Pancreas (tissue), 10 donors: Measurements from ENCODE around the gene RPL36A. TPM values are rescaled to one million over a fixed set of nuclear protein-coding genes. Genes with fewer than 3 reads are reported as not detected.

Experiments
- ATAC-seq, 4 donors: fragments of 200-7000 bp; cut with Tn5 transposase; one replicate each; pipeline versions ENCODE4 v1.8.0 to v1.9.1; 2020; ENCODE audit warnings: mild to moderate bottlenecking in 4 of 4, moderate library complexity in 4 of 4
- DNase-seq, 6 donors: peaks; one replicate each; pipeline ENCODE4 v3.0.0-alpha.2; 2020
- FAIRE-seq: peaks from 2 replicates; lab custom pipeline; 2012; peaks lifted over from hg19 to GRCh38; lab: Jason Lieb, UNC
- H3K27ac ChIP-seq, 4 donors: fragments of 200-600 bp; sonication (generic); 1 replicate in 3 of 4; 2 replicates in 1 of 4; pipeline versions ENCODE4 v1.5.0 to v1.8.0; 2020
- H3K27me3 ChIP-seq, 4 donors: fragments of 200-600 bp; one replicate each; pipeline ENCODE4 v1.8.0; 2021
- H3K36me3 ChIP-seq, 3 donors: fragments of 200-600 bp; sonication (generic) in 1 of 3; one replicate each; pipeline versions ENCODE4 v1.5.0 to v1.8.0; 2020 to 2021
- H3K4me1 ChIP-seq, 3 donors: fragments of 200-600 bp; one replicate each; pipeline ENCODE4 v1.8.0; 2021
- H3K4me3 ChIP-seq, 4 donors: fragments of 200-600 bp; sonication (generic) in 2 of 4; one replicate each; pipeline versions ENCODE4 v1.5.0 to v1.8.0; 2020 to 2021
- H3K9me3 ChIP-seq, 4 donors: fragments of 200-600 bp; one replicate each; pipeline ENCODE4 v1.8.0; 2021
- CTCF ChIP-seq, 4 donors: fragments of 200-600 bp; sonication (generic) in 3 of 4; IDR thresholded peaks; one replicate each; pipeline versions ENCODE4 v1.5.0 to v1.8.0; 2021; ENCODE audit warnings: antibody characterized with exemption in 4 of 4
- WGBS, 2 donors: extraction: QIAGEN DNeasy Blood & Tissue Kit; methylation state at CpG; one replicate each; pipeline ENCODE4 v1.1.7; 2013; 5-methylcytosine and 5-hydroxymethylcytosine counted together
- intact Hi-C, 3 donors: fragments of 100-400 bp; cut with DNase I; formaldehyde crosslinking; loops; one replicate each; pipeline versions ENCODE4 v1.11.1 to v1.14.2; 2022
- polyA plus RNA-seq, 2 donors: library from polyadenylated mRNA; stranded (reverse); fragments of 200-250 nt; gene quantifications; one replicate each; pipeline ENCODE4 v1.2.3, GENCODE V29; 2013
- total RNA-seq, 6 donors: library from RNA; stranded (reverse); fragmentation: NEBNext Ultra II Directional in 4 of 6; extraction: Animal tissue kit (Norgen Biotek cat#: 25700) in 4 of 6; gene quantifications; one replicate each; pipeline versions ENCODE4 v1.2.1 to v1.2.4, GENCODE V29; 2021 to 2023
- donor health status: healthy with polysubstance abuse.
- donor health status: DM: no; HTN: no; CAD: no; lungs with moderate emphysema.
- donor health status: DM: no; HTN: no; CAD: no.
- donor health status: control.
- donor health status: control.
- donor health status: Bipolar disorder and iron deficiency.
- donor health status: DM: yes; HTN: yes; CAD: no.
- donor health status: DM: no; HTN: no; CAD: no.
- donor health status: DM: no; HTN: no; CAD: no.
- donor health status: DM: yes; HTN: yes; CAD: no.

RPL36A gene
- total and polyA plus RNA-seq, 8 donors: 78.4 to 1,515 (median 140) TPM

GRCh38 chrX:101407748-101408531 is 17.1 kb downstream of the RPL36A start, which contains the start of the genes GLA and HNRNPH2:
Gene GLA (minus strand): TSS chrX:101407925. CDS start chrX:101407903, 22 bp downstream.
Gene HNRNPH2 (plus strand): TSS chrX:101408222. CDS start chrX:101411989, 3,767 bp downstream.
- Histone ChIP-seq H3K36me3 (no peaks in the 10 kb centered on the region), H3K9me3 (no peaks in the 10 kb centered on the region), H3K4me1 (no peaks in the 10 kb centered on the region), H3K4me3 (peak within 1 kb of the TSS; percentile 23 to 56 (median 39)), H3K27me3 (no peaks in the 10 kb centered on the region), H3K27ac (peak within 1 kb of the TSS; percentile 56 to 94 (median 82))
- ATAC-seq: peak; percentile 94 to 98 (median 96)
- WGBS, 2 donors: 0 to 28% methylated on average over 42 to 46 of the region's 47 CpGs
- peak; percentile 98 for FAIRE-seq
- peak; percentile 80 to 91 (median 85) for DNase-seq
- intact Hi-C loops: no loop called here
- TF ChIP-seq CTCF (IDR thresholded peaks at IDR 0.05): no peak

- 0 to 31% methylated on average over 8 of the region's 8 CpGs for WGBS, 2 donors
- DNase-seq (no peak), ATAC-seq (peak; percentile 7 to 44 (median 26)), FAIRE-seq (no peak)
- Histone ChIP-seq H3K4me3 (peak overlapping the region; percentile 7 to 56 (median 39)), H3K36me3 (no peaks in the 10 kb centered on the region), H3K4me1 (no peaks in the 10 kb centered on the region), H3K27me3 (no peaks in the 10 kb centered on the region), H3K27ac (peak overlapping the region; percentile 47 to 94 (median 82)), H3K9me3 (no peaks in the 10 kb centered on the region)
- TF ChIP-seq CTCF (IDR thresholded peaks at IDR 0.05): no peak
- intact Hi-C loops: no loop called here
Measured at GRCh38 chrX:101408532-101408841, 17.7 kb downstream of the RPL36A start.

- Histone ChIP-seq H3K27me3 (no peaks in the 10 kb centered on the region), H3K9me3 (no peaks in the 10 kb centered on the region), H3K4me3 (peak overlapping the region; percentile 7 to 56 (median 39)), H3K36me3 (no peaks in the 10 kb centered on the region), H3K27ac (peak overlapping the region in 2 of 4 donors; percentile 84 to 94), H3K4me1 (no peaks in the 10 kb centered on the region)
- 1 to 26% methylated on average over 6 of the region's 6 CpGs for WGBS, 2 donors
- no peak for ATAC-seq
- DNase-seq: no peak
- FAIRE-seq: no peak
- no peak for TF ChIP-seq CTCF (IDR thresholded peaks at IDR 0.05)
- intact Hi-C loops: no loop called here
Measured at GRCh38 chrX:101409043-101409442, 18.2 kb downstream of the RPL36A start.

- TF ChIP-seq CTCF (IDR thresholded peaks at IDR 0.05): no peak
- no peak for DNase-seq
- Histone ChIP-seq H3K4me1 (no peaks in the 10 kb centered on the region), H3K36me3 (no peaks in the 10 kb centered on the region), H3K27me3 (no peaks in the 10 kb centered on the region), H3K4me3 (no peak overlapping the region), H3K9me3 (no peaks in the 10 kb centered on the region), H3K27ac (no peak overlapping the region)
- no peak for ATAC-seq
- intact Hi-C loops: no loop called here
- WGBS, 2 donors: 22 to 34% methylated on average over 7 of the region's 7 CpGs
- no peak for FAIRE-seq
Measured at GRCh38 chrX:101410461-101410860, 19.6 kb downstream of the RPL36A start.

- Histone ChIP-seq H3K9me3 (no peaks in the 10 kb centered on the region), H3K27ac (no peak overlapping the region), H3K4me1 (no peaks in the 10 kb centered on the region), H3K27me3 (no peaks in the 10 kb centered on the region), H3K36me3 (no peaks in the 10 kb centered on the region), H3K4me3 (no peak overlapping the region)
- FAIRE-seq: no peak
- ATAC-seq: no peak
- intact Hi-C loops: no loop called here
- DNase-seq: no peak
- no peak for TF ChIP-seq CTCF (IDR thresholded peaks at IDR 0.05)
- 69 to 80% methylated on average over 10 of the region's 10 CpGs for WGBS, 2 donors
Measured at GRCh38 chrX:101411984-101412383, 21.2 kb downstream of the RPL36A start.
